SU-DHL-6 (cell line): Measurements from ENCODE around the gene ISY1.

Experiments
- EZH2phosphoT487 ChIP-seq: fragments of 200-600 bp; sonication (generic), shearing (Covaris generic); conservative IDR thresholded peaks from 2 replicates; pipeline ENCODE4 v1.6.1; 2018; ENCODE audit warnings: mild to moderate bottlenecking, antibody characterized with exemption, low read length, moderate library complexity, mixed read lengths
- TF ChIP-seq, protein P1 (sequence below): fragments of 200-600 bp; sonication (generic); IDR thresholded peaks from one replicate; pipeline ENCODE4 v1.5.1; 2017; ENCODE audit warnings: antibody characterized with exemption, mild to moderate bottlenecking, low read length, moderate library complexity; ENCODE audit not compliant: insufficient read depth, poor library complexity, severe bottlenecking

GRCh38 chr3:129100274-129100673 is 60.6 kb downstream of the ISY1 start:
- TF ChIP-seq, protein P1, sequence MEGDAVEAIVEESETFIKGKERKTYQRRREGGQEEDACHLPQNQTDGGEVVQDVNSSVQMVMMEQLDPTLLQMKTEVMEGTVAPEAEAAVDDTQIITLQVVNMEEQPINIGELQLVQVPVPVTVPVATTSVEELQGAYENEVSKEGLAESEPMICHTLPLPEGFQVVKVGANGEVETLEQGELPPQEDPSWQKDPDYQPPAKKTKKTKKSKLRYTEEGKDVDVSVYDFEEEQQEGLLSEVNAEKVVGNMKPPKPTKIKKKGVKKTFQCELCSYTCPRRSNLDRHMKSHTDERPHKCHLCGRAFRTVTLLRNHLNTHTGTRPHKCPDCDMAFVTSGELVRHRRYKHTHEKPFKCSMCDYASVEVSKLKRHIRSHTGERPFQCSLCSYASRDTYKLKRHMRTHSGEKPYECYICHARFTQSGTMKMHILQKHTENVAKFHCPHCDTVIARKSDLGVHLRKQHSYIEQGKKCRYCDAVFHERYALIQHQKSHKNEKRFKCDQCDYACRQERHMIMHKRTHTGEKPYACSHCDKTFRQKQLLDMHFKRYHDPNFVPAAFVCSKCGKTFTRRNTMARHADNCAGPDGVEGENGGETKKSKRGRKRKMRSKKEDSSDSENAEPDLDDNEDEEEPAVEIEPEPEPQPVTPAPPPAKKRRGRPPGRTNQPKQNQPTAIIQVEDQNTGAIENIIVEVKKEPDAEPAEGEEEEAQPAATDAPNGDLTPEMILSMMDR, result no peak
- no peak for TF ChIP-seq EZH2phosphoT487
